ENCODE measurements around the gene SPAG16. TPM values are rescaled to one million over a fixed set of nuclear protein-coding genes. Genes with fewer than 3 reads are reported as not detected.

The SPAG16 gene
- total RNA-seq, 1 experiment from 2014 or later: 16.0 TPM

DNA sequence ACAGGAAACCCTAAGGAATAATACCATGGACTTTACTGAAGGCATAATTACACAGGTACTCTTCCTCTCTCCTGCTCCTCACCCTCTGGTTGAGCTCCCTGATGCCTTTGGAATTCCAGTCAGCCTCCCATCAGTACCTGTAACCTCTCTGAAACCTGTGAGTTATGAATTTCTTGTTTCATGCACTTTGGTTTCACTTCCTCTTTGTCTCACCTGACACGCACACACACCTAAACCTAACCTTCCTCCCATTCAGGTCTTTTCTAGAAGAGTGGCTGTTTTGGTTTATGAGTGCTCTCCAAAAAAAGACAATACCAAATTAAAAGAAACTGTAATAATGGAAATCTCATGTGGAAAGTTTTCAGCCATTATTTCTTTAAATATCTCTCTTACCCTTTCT lies 675.3 kb downstream of the SPAG16 start (continued):
- TF ChIP-seq, protein P1, sequence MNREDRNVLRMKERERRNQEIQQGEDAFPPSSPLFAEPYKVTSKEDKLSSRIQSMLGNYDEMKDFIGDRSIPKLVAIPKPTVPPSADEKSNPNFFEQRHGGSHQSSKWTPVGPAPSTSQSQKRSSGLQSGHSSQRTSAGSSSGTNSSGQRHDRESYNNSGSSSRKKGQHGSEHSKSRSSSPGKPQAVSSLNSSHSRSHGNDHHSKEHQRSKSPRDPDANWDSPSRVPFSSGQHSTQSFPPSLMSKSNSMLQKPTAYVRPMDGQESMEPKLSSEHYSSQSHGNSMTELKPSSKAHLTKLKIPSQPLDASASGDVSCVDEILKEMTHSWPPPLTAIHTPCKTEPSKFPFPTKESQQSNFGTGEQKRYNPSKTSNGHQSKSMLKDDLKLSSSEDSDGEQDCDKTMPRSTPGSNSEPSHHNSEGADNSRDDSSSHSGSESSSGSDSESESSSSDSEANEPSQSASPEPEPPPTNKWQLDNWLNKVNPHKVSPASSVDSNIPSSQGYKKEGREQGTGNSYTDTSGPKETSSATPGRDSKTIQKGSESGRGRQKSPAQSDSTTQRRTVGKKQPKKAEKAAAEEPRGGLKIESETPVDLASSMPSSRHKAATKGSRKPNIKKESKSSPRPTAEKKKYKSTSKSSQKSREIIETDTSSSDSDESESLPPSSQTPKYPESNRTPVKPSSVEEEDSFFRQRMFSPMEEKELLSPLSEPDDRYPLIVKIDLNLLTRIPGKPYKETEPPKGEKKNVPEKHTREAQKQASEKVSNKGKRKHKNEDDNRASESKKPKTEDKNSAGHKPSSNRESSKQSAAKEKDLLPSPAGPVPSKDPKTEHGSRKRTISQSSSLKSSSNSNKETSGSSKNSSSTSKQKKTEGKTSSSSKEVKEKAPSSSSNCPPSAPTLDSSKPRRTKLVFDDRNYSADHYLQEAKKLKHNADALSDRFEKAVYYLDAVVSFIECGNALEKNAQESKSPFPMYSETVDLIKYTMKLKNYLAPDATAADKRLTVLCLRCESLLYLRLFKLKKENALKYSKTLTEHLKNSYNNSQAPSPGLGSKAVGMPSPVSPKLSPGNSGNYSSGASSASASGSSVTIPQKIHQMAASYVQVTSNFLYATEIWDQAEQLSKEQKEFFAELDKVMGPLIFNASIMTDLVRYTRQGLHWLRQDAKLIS (CRISPR knock-in tag; IDR thresholded peaks at IDR 0.05; ENCODE audit: borderline replicate concordance): no peak

DNA sequence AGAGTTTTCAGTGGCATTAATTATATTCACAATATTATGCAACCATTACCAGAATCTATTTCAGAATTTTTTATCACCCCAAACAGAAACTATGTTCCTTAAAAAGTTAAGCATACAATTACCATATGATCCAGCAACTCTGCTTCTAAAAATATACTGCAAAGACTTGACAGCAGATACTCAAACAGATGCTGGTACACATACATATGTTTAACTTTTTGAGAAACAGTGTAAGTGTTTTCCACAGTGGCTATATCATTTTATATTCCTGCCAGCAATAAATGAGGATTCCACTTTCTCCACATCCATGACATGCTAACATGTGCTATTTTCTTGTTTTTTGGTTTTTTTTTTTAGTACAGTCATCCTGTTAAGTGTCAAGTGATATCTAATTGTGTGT lies 687.3 kb downstream of the SPAG16 start:
- DNase-seq (ENCODE audit: low spot score) (no peak), ATAC-seq (no peak)
- no peak overlapping the region for H3K27ac Mint-ChIP-seq
- POLR2A ChIA-PET: no interaction called here
- no peaks in the 10 kb centered on the region for H3K9me3 Mint-ChIP-seq
- H3K27me3 Mint-ChIP-seq (ENCODE audit: low read depth): no peaks in the 10 kb centered on the region
- no peaks in the 10 kb centered on the region for H3K36me3 Mint-ChIP-seq
- CTCF ChIA-PET: no interaction called here
- H3K4me3 Mint-ChIP-seq: no peak overlapping the region
- no peaks in the 10 kb centered on the region for H3K4me1 Mint-ChIP-seq
- TF ChIP-seq FOXP1 (CRISPR knock-in tag; IDR thresholded peaks at IDR 0.05; ENCODE audit: borderline replicate concordance): no peak
- TF ChIP-seq SP1 (CRISPR knock-in tag; conservative IDR thresholded peaks at IDR 0.05): no peak
- no peak for TF ChIP-seq ZNF138 (CRISPR knock-in tag; conservative IDR thresholded peaks at IDR 0.05)
- no peak for TF ChIP-seq GRHL2 (CRISPR knock-in tag; IDR thresholded peaks at IDR 0.05; ENCODE audit: insufficient replicate concordance, severe bottlenecking)
- TF ChIP-seq, protein P2, sequence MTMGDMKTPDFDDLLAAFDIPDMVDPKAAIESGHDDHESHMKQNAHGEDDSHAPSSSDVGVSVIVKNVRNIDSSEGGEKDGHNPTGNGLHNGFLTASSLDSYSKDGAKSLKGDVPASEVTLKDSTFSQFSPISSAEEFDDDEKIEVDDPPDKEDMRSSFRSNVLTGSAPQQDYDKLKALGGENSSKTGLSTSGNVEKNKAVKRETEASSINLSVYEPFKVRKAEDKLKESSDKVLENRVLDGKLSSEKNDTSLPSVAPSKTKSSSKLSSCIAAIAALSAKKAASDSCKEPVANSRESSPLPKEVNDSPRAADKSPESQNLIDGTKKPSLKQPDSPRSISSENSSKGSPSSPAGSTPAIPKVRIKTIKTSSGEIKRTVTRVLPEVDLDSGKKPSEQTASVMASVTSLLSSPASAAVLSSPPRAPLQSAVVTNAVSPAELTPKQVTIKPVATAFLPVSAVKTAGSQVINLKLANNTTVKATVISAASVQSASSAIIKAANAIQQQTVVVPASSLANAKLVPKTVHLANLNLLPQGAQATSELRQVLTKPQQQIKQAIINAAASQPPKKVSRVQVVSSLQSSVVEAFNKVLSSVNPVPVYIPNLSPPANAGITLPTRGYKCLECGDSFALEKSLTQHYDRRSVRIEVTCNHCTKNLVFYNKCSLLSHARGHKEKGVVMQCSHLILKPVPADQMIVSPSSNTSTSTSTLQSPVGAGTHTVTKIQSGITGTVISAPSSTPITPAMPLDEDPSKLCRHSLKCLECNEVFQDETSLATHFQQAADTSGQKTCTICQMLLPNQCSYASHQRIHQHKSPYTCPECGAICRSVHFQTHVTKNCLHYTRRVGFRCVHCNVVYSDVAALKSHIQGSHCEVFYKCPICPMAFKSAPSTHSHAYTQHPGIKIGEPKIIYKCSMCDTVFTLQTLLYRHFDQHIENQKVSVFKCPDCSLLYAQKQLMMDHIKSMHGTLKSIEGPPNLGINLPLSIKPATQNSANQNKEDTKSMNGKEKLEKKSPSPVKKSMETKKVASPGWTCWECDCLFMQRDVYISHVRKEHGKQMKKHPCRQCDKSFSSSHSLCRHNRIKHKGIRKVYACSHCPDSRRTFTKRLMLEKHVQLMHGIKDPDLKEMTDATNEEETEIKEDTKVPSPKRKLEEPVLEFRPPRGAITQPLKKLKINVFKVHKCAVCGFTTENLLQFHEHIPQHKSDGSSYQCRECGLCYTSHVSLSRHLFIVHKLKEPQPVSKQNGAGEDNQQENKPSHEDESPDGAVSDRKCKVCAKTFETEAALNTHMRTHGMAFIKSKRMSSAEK (CRISPR knock-in tag; IDR thresholded peaks at IDR 0.05; ENCODE audit: borderline replicate concordance): no peak
- no peak for TF ChIP-seq SMAD4 (CRISPR knock-in tag; IDR thresholded peaks at IDR 0.05)
- no peak for TF ChIP-seq MXD4 (CRISPR knock-in tag; IDR thresholded peaks at IDR 0.05; ENCODE audit: borderline replicate concordance)
- TF ChIP-seq, protein P3, sequence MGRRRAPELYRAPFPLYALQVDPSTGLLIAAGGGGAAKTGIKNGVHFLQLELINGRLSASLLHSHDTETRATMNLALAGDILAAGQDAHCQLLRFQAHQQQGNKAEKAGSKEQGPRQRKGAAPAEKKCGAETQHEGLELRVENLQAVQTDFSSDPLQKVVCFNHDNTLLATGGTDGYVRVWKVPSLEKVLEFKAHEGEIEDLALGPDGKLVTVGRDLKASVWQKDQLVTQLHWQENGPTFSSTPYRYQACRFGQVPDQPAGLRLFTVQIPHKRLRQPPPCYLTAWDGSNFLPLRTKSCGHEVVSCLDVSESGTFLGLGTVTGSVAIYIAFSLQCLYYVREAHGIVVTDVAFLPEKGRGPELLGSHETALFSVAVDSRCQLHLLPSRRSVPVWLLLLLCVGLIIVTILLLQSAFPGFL (CRISPR knock-in tag; IDR thresholded peaks at IDR 0.05; ENCODE audit: borderline replicate concordance): no peak
- TF ChIP-seq KAT7 (CRISPR knock-in tag; IDR thresholded peaks at IDR 0.05; ENCODE audit: borderline replicate concordance): no peak
- TF ChIP-seq, protein P4, sequence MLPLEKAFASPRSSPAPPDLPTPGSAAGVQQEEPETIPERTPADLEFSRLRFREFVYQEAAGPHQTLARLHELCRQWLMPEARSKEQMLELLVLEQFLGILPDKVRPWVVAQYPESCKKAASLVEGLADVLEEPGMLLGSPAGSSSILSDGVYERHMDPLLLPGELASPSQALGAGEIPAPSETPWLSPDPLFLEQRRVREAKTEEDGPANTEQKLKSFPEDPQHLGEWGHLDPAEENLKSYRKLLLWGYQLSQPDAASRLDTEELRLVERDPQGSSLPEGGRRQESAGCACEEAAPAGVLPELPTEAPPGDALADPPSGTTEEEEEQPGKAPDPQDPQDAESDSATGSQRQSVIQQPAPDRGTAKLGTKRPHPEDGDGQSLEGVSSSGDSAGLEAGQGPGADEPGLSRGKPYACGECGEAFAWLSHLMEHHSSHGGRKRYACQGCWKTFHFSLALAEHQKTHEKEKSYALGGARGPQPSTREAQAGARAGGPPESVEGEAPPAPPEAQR (CRISPR knock-in tag; IDR thresholded peaks at IDR 0.05): no peak
- TF ChIP-seq, protein P5, sequence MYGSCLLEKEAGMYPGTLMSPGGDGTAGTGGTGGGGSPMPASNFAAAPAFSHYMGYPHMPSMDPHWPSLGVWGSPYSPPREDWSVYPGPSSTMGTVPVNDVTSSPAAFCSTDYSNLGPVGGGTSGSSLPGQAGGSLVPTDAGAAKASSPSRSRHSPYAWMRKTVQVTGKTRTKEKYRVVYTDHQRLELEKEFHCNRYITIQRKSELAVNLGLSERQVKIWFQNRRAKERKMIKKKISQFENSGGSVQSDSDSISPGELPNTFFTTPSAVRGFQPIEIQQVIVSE (CRISPR knock-in tag; IDR thresholded peaks at IDR 0.05; ENCODE audit: borderline replicate concordance): no peak
- no peak for TF ChIP-seq IRF2 (CRISPR knock-in tag; IDR thresholded peaks at IDR 0.05; ENCODE audit: borderline replicate concordance, low read depth)
- TF ChIP-seq, protein P6, sequence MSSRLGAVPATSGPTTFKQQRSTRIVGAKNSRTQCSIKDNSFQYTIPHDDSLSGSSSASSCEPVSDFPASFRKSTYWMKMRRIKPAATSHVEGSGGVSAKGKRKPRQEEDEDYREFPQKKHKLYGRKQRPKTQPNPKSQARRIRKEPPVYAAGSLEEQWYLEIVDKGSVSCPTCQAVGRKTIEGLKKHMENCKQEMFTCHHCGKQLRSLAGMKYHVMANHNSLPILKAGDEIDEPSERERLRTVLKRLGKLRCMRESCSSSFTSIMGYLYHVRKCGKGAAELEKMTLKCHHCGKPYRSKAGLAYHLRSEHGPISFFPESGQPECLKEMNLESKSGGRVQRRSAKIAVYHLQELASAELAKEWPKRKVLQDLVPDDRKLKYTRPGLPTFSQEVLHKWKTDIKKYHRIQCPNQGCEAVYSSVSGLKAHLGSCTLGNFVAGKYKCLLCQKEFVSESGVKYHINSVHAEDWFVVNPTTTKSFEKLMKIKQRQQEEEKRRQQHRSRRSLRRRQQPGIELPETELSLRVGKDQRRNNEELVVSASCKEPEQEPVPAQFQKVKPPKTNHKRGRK (CRISPR knock-in tag; IDR thresholded peaks at IDR 0.05; ENCODE audit: borderline replicate concordance): no peak
- TF ChIP-seq, protein P7, sequence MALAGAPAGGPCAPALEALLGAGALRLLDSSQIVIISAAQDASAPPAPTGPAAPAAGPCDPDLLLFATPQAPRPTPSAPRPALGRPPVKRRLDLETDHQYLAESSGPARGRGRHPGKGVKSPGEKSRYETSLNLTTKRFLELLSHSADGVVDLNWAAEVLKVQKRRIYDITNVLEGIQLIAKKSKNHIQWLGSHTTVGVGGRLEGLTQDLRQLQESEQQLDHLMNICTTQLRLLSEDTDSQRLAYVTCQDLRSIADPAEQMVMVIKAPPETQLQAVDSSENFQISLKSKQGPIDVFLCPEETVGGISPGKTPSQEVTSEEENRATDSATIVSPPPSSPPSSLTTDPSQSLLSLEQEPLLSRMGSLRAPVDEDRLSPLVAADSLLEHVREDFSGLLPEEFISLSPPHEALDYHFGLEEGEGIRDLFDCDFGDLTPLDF (CRISPR knock-in tag; IDR thresholded peaks at IDR 0.05): no peak
- no peak for TF ChIP-seq ELF4 (CRISPR knock-in tag; IDR thresholded peaks at IDR 0.05; ENCODE audit: low read depth)
- TF ChIP-seq ZNF317 (CRISPR knock-in tag; IDR thresholded peaks at IDR 0.05; ENCODE audit: borderline replicate concordance, low read depth): no peak
- TF ChIP-seq, protein P8, sequence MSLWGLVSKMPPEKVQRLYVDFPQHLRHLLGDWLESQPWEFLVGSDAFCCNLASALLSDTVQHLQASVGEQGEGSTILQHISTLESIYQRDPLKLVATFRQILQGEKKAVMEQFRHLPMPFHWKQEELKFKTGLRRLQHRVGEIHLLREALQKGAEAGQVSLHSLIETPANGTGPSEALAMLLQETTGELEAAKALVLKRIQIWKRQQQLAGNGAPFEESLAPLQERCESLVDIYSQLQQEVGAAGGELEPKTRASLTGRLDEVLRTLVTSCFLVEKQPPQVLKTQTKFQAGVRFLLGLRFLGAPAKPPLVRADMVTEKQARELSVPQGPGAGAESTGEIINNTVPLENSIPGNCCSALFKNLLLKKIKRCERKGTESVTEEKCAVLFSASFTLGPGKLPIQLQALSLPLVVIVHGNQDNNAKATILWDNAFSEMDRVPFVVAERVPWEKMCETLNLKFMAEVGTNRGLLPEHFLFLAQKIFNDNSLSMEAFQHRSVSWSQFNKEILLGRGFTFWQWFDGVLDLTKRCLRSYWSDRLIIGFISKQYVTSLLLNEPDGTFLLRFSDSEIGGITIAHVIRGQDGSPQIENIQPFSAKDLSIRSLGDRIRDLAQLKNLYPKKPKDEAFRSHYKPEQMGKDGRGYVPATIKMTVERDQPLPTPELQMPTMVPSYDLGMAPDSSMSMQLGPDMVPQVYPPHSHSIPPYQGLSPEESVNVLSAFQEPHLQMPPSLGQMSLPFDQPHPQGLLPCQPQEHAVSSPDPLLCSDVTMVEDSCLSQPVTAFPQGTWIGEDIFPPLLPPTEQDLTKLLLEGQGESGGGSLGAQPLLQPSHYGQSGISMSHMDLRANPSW (CRISPR knock-in tag; conservative IDR thresholded peaks at IDR 0.05; ENCODE audit: low read depth): no peak
